ENCODE data around the gene YJEFN3.

Gene YJEFN3

GRCh38 chr19:19579533-19580361 lies 51.0 kb downstream of the YJEFN3 start:
- DNase-seq (ENCODE audit: low spot score): no peak
- TF ChIP-seq CTCF (IDR thresholded peaks at IDR 0.05; ENCODE audit: extremely low read depth, insufficient read depth, missing control alignments): no peak
- in situ Hi-C loops (cut with MboI; ENCODE audit: low pct_unique_long_range_greater_than_20kb, low sequenced_read_pairs, unreplicated experiment): no loop called here

- no peak for DNase-seq (ENCODE audit: low spot score)
- in situ Hi-C loops (cut with MboI; ENCODE audit: low pct_unique_long_range_greater_than_20kb, low sequenced_read_pairs, unreplicated experiment): no loop called here
- TF ChIP-seq CTCF (IDR thresholded peaks at IDR 0.05; ENCODE audit: extremely low read depth, insufficient read depth, missing control alignments): no peak
Observed at GRCh38 chr19:19580418-19580817, 51.7 kb downstream of the YJEFN3 start.

GRCh38 chr19:19581391-19581790 lies 52.7 kb downstream of the YJEFN3 start:
- no peak for DNase-seq (ENCODE audit: low spot score)
- no peak for TF ChIP-seq CTCF (IDR thresholded peaks at IDR 0.05; ENCODE audit: extremely low read depth, insufficient read depth, missing control alignments)
- in situ Hi-C loops (cut with MboI; ENCODE audit: low pct_unique_long_range_greater_than_20kb, low sequenced_read_pairs, unreplicated experiment): no loop called here

- no peak for DNase-seq (ENCODE audit: low spot score)
- in situ Hi-C loops (cut with MboI; ENCODE audit: low pct_unique_long_range_greater_than_20kb, low sequenced_read_pairs, unreplicated experiment): no loop called here
- TF ChIP-seq CTCF (IDR thresholded peaks at IDR 0.05; ENCODE audit: extremely low read depth, insufficient read depth, missing control alignments): no peak
Observed at GRCh38 chr19:19582471-19582870, 53.8 kb downstream of the YJEFN3 start.

- no peak for DNase-seq (ENCODE audit: low spot score)
- TF ChIP-seq CTCF (IDR thresholded peaks at IDR 0.05; ENCODE audit: extremely low read depth, insufficient read depth, missing control alignments): no peak
- in situ Hi-C loops (cut with MboI; ENCODE audit: low pct_unique_long_range_greater_than_20kb, low sequenced_read_pairs, unreplicated experiment): no loop called here
Observed at GRCh38 chr19:19584356-19584755, 55.6 kb downstream of the YJEFN3 start.

Measured in GM13977 (cell line).